ENCODE data around the gene NLGN3. TPM values are rescaled to one million over a fixed set of nuclear protein-coding genes. Genes with fewer than 3 reads are reported as not detected.
A peak's percentile ranks its signal among the peaks of the same experiment; 100 is the strongest.

NLGN3 gene
- total RNA-seq, 4 donors from 2014 or later, result 1.7 to 3.1 (median 2.8) TPM

DNA sequence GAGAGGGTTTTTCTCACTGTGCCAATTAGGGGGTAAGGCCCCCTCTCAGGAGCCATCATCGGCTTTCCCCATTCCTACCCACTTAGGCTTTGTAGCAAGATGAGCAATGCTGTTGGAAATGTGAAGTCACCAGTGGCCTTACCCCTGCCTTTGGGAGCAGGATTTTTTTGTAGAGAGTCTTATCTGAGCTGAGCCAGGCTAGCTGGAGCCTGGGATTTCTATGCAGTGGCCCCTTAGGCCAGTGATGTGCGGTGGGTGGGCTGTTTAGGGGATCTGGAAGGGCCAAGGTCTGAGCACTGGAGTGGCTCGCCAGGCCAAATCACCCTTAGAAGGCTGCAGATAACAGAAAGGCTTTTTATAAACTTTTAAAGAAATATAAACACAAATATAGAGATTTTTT lies 42.3 kb upstream of the NLGN3 start:
- Histone ChIP-seq H3K27ac (no peak overlapping the region), H3K9me3 (no peaks in the 10 kb centered on the region), H3K36me3 (peaks cover 0 to 6% of the 10 kb centered on the region in 2 donors), H3K4me1 (peaks cover 0 to 15% (median 0%) of the 10 kb centered on the region in 3 donors), H3K27me3 (no peaks in the 10 kb centered on the region), H3K4me3 (no peak overlapping the region)
- TF ChIP-seq POLR2A (IDR thresholded peaks at IDR 0.05), result no peak
- WGBS, 2 donors (ENCODE audit: low coverage in 1 of 2), result 60 to 90% methylated on average over 1 to 2 of the region's 3 CpGs
- no peak for ATAC-seq

DNA sequence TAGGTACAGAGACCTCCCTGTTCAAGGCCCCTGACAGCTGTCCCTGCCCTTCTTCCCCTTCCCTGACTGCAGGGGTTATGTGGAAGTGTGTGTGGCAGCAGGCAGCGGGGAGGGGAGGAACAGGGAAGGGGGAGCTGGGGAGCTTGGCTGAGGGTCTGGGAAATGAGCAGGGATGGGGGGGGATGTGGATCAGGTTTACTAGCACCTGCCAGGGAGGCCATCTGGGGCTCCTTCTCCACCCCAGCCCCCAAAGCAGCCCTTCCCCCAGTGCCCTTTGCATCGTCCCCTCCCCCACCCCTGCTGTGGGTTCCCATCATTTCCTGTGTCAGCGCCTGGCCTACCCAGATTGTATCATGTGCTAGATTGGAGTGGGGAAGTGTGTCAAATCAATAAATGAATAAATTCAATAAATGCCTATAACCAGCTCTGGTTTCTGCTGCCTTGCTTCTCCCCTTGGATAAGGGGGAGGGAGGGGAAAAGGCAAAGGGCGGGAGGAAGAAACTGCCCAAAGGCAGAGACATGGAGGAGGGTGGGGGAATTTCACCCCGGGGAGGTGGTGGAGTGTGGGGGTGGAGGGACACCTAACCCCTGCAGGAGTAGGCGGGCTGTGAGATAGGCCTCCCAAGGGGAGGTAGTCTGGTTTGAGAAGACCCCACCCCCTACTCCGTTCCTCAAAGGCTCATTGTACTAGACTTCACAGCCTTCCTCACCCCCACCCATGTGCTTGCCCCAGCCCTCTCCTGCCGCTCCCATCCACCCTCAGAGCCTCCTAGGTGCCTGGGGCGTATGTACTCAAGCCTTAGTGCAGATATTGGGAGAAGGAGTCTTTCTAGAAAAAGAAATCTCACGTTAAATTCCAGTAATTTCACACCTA lies 41.3 kb upstream of the NLGN3 start:
- TF ChIP-seq, protein P1, sequence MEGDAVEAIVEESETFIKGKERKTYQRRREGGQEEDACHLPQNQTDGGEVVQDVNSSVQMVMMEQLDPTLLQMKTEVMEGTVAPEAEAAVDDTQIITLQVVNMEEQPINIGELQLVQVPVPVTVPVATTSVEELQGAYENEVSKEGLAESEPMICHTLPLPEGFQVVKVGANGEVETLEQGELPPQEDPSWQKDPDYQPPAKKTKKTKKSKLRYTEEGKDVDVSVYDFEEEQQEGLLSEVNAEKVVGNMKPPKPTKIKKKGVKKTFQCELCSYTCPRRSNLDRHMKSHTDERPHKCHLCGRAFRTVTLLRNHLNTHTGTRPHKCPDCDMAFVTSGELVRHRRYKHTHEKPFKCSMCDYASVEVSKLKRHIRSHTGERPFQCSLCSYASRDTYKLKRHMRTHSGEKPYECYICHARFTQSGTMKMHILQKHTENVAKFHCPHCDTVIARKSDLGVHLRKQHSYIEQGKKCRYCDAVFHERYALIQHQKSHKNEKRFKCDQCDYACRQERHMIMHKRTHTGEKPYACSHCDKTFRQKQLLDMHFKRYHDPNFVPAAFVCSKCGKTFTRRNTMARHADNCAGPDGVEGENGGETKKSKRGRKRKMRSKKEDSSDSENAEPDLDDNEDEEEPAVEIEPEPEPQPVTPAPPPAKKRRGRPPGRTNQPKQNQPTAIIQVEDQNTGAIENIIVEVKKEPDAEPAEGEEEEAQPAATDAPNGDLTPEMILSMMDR (IDR thresholded peaks at IDR 0.05), result no peak
- TF ChIP-seq EP300 (IDR thresholded peaks at IDR 0.05) (no peak), POLR2A (IDR thresholded peaks at IDR 0.05) (no peak), POLR2AphosphoS5 (IDR thresholded peaks at IDR 0.05) (no peak)
- no peaks in the 10 kb centered on the region for H3K9me3 ChIP-seq
- peak; percentile 14 for ATAC-seq
- peak overlapping the region in 3 of 4 donors; percentile 24 to 37 (median 35) for H3K27ac ChIP-seq
- H3K4me1 ChIP-seq, result peaks cover 0 to 4% (median 0%) of the 10 kb centered on the region in 3 donors
- H3K4me3 ChIP-seq, result no peak overlapping the region
- WGBS, 2 donors (ENCODE audit: low coverage in 1 of 2), result 47 to 100% methylated on average over 1 to 2 of the region's 10 CpGs
- H3K27me3 ChIP-seq, result no peaks in the 10 kb centered on the region
- peaks cover 0 to 6% of the 10 kb centered on the region in 2 donors for H3K36me3 ChIP-seq

DNA sequence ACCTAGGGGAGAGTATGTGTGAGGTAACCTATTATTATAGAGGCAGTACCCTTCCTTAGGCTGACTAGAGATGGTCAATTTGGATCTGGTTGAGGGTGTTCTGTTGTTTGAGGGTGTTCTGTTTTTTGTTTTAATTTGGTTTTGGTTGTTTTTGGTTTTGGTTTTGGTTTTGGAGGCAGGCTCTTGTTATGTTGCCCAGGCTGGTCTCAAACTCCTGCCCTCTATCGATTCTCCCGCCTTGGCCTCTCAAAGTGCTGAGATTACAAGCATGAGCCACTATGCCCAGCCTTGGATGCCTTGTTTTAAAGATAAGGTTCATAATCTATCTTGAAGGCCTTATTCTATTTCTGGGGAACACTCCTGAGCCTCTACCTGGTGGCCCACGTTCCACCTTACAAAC lies 39.0 kb upstream of the NLGN3 start:
- Histone ChIP-seq H3K9me3 (no peaks in the 10 kb centered on the region), H3K27ac (no peak overlapping the region), H3K27me3 (no peaks in the 10 kb centered on the region)

DNA sequence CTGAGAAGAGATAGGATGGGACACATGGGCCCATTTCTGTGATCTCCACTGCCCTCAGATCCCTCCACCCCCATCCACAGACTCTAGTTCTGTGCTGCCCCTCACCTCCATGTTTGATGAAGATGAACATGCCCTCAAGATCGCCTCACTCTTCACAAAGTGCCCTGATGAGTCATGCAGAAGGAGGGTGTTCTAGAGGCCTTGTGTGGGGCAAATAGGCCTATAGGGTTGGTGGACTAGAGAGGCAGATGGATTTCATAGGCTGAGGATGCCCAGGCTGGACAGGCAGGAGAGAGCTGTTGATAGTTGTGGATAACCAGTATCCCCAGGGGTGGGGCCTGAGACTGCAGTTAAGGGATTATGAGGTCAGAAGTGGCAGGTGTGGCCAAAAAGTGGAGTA lies 38.2 kb upstream of the NLGN3 start, which contains the start of gene CXorf65:
CXorf65 (minus strand) TSS at position 314 of the 400 bp plus-strand sequence; CDS start at position 130, 184 bp downstream.
- TF ChIP-seq POLR2A (IDR thresholded peaks at IDR 0.05) (no peak), EP300 (IDR thresholded peaks at IDR 0.05) (no peak), POLR2AphosphoS5 (IDR thresholded peaks at IDR 0.05) (no peak)
- TF ChIP-seq, protein P1 (IDR thresholded peaks at IDR 0.05), result no peak
- H3K36me3 ChIP-seq, result no peaks in the 10 kb centered on the region
- H3K9me3 ChIP-seq, result no peaks in the 10 kb centered on the region
- no peaks in the 10 kb centered on the region for H3K27me3 ChIP-seq
- no peak within 1 kb of the TSS for H3K4me3 ChIP-seq
- ATAC-seq, result no peak
- no peak within 1 kb of the TSS for H3K27ac ChIP-seq
- H3K4me1 ChIP-seq, result no peaks in the 10 kb centered on the region
- no CpG with 5 or more reads among the region's 1 CpG for WGBS, 2 donors (ENCODE audit: low coverage in 1 of 2)

More for the DNA sequence above, 39.0 kb upstream of the NLGN3 start:
- Histone ChIP-seq H3K36me3 (peaks cover 0 to 6% of the 10 kb centered on the region in 2 donors), H3K4me1 (no peaks in the 10 kb centered on the region), H3K4me3 (no peak overlapping the region)
- TF ChIP-seq POLR2A (IDR thresholded peaks at IDR 0.05), result no peak
- TF ChIP-seq, protein P1 (IDR thresholded peaks at IDR 0.05), result no peak
- TF ChIP-seq EP300 (IDR thresholded peaks at IDR 0.05), result no peak
- no peak for TF ChIP-seq POLR2AphosphoS5 (IDR thresholded peaks at IDR 0.05)
- WGBS, 2 donors (ENCODE audit: low coverage in 1 of 2), result 67% methylated on average over 1 of the region's 3 CpGs; no CpG with 5 or more reads in 1 of the 2 donors
- no peak for ATAC-seq

DNA sequence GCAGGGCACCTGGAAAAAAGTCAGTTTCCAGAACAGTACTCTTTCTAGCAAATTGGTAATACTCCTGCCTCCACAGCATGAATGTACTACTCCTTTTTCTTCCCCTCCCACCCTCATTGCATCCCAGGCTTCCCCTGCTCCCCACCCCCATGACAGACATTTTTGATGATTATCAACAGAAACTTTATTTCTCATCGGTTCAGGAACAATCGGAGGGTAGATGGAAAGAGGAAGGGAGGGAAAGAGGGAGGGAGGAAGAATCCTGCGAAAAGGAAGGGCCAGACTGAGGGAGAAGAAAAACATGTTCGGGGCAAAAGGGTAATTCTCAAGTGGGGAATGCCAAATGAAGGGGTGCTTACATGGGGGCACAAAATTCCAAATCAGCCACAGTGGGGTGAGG lies 37.4 kb upstream of the NLGN3 start:
- ATAC-seq, result no peak
- H3K27ac ChIP-seq, result no peak overlapping the region
- no peaks in the 10 kb centered on the region for H3K27me3 ChIP-seq
- H3K4me1 ChIP-seq, result no peaks in the 10 kb centered on the region
- H3K36me3 ChIP-seq, result no peaks in the 10 kb centered on the region
- WGBS, 2 donors (ENCODE audit: low coverage in 1 of 2), result 20 to 35% methylated on average over 1 to 2 of the region's 4 CpGs
- no peak overlapping the region for H3K4me3 ChIP-seq
- H3K9me3 ChIP-seq, result no peaks in the 10 kb centered on the region
- TF ChIP-seq POLR2A (IDR thresholded peaks at IDR 0.05) (no peak), POLR2AphosphoS5 (IDR thresholded peaks at IDR 0.05) (no peak), EP300 (IDR thresholded peaks at IDR 0.05) (no peak)
- TF ChIP-seq, protein P1 (IDR thresholded peaks at IDR 0.05), result no peak
